ENCODE results near the gene WBP1L.

Gene WBP1L

GRCh38 chr10:102775935-102776669, 32.4 kb downstream of the WBP1L start:
- Histone ChIP-seq H3K27me3 (replicated peaks) (no peaks in the 10 kb centered on the region), H3K4me3 (ENCODE audit: low read depth, low read length) (peak overlapping the region; percentile 63), H3K27ac (peak overlapping the region; percentile 99), H3K36me3 (replicated peaks) (no peaks in the 10 kb centered on the region)
- no peak for TF ChIP-seq CTCF (IDR thresholded peaks at IDR 0.05; ENCODE audit: low read depth, low read length, missing control alignments)
- DNase-seq, result peak; percentile 96
- in situ Hi-C loops (cut with HindIII; ENCODE audit: low pct_ligation_motif_present, low sequenced_read_pairs), result no loop called here

- TF ChIP-seq CTCF (IDR thresholded peaks at IDR 0.05; ENCODE audit: low read depth, low read length, missing control alignments), result peak; percentile 25
- DNase-seq, result peak; percentile 99
- in situ Hi-C loops (cut with HindIII; ENCODE audit: low pct_ligation_motif_present, low sequenced_read_pairs), result no loop called here
These were observed 33.2 kb downstream of the WBP1L start for GRCh38 chr10:102776779-102777456.

GRCh38 chr10:102777711-102778453, 34.1 kb downstream of the WBP1L start:
- H3K27ac ChIP-seq, result peak overlapping the region; percentile 99
- no peak for DNase-seq

More at GRCh38 chr10:102776779-102777456, 33.2 kb downstream of the WBP1L start:
- peak overlapping the region; percentile 63 for H3K4me3 ChIP-seq (ENCODE audit: low read depth, low read length)
- peak overlapping the region; percentile 99 for H3K27ac ChIP-seq
- no peaks in the 10 kb centered on the region for H3K27me3 ChIP-seq (replicated peaks)
- no peaks in the 10 kb centered on the region for H3K36me3 ChIP-seq (replicated peaks)

GRCh38 chr10:102778781-102779180, 35.0 kb downstream of the WBP1L start:
- DNase-seq, result no peak
- H3K27ac ChIP-seq, result no peak overlapping the region
- no peaks in the 10 kb centered on the region for H3K36me3 ChIP-seq (replicated peaks)
- no peak for TF ChIP-seq CTCF (IDR thresholded peaks at IDR 0.05; ENCODE audit: low read depth, low read length, missing control alignments)
- H3K27me3 ChIP-seq (replicated peaks), result no peaks in the 10 kb centered on the region
- in situ Hi-C loops (cut with HindIII; ENCODE audit: low pct_ligation_motif_present, low sequenced_read_pairs), result no loop called here
- H3K4me3 ChIP-seq (ENCODE audit: low read depth, low read length), result no peak overlapping the region

More at GRCh38 chr10:102777711-102778453, 34.1 kb downstream of the WBP1L start:
- TF ChIP-seq CTCF (IDR thresholded peaks at IDR 0.05; ENCODE audit: low read depth, low read length, missing control alignments), result no peak
- Histone ChIP-seq H3K4me3 (ENCODE audit: low read depth, low read length) (peak overlapping the region; percentile 30), H3K27me3 (replicated peaks) (no peaks in the 10 kb centered on the region), H3K36me3 (replicated peaks) (no peaks in the 10 kb centered on the region)
- in situ Hi-C loops (cut with HindIII; ENCODE audit: low pct_ligation_motif_present, low sequenced_read_pairs), result no loop called here

GRCh38 chr10:102779680-102780526, 36.2 kb downstream of the WBP1L start:
- TF ChIP-seq CTCF (IDR thresholded peaks at IDR 0.05; ENCODE audit: low read depth, low read length, missing control alignments), result no peak
- H3K27me3 ChIP-seq (replicated peaks), result no peaks in the 10 kb centered on the region
- in situ Hi-C loops (cut with HindIII; ENCODE audit: low pct_ligation_motif_present, low sequenced_read_pairs), result no loop called here

More at GRCh38 chr10:102779680-102780526, 36.2 kb downstream of the WBP1L start:
- DNase-seq, result no peak
- H3K36me3 ChIP-seq (replicated peaks), result no peaks in the 10 kb centered on the region
- no peak overlapping the region for H3K4me3 ChIP-seq (ENCODE audit: low read depth, low read length)
- peak overlapping the region; percentile 50 for H3K27ac ChIP-seq

Measured in brain microvascular endothelial cell (primary cell).